GM21447 (cell line): Measurements from ENCODE around the gene BABAM2.
"Not testable (repeated sequence)": the region's sequence is repeated elsewhere in the genome, so short reads cannot be mapped to it uniquely, and the experiment has no call there.

Source experiments
- ATAC-seq: cut with Tn5 transposase; IDR thresholded peaks from one replicate; pipeline ENCODE4 v1.9.1; 2021; ENCODE audit not compliant: unreplicated experiment

Gene BABAM2

DNA sequence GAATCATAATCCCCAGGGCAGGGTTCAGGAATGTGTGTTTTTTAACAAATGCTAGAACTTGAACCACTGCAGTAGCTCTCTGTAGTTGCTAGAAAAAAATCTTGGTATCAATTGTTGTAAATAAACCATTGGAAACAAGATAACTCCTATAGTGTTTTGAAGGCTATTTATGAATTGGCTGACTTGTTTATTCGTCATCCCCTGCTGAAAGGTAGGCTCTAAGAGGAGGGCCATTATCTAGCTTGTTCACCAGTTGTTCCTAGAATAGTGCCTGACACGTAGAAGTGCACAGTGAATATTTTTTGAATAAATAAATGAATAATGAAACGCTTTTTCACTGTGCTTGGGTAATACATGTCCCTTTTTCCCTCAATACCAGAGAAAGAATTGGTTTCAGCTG is 211.4 kb downstream of the BABAM2 start:
- no peak for ATAC-seq

DNA sequence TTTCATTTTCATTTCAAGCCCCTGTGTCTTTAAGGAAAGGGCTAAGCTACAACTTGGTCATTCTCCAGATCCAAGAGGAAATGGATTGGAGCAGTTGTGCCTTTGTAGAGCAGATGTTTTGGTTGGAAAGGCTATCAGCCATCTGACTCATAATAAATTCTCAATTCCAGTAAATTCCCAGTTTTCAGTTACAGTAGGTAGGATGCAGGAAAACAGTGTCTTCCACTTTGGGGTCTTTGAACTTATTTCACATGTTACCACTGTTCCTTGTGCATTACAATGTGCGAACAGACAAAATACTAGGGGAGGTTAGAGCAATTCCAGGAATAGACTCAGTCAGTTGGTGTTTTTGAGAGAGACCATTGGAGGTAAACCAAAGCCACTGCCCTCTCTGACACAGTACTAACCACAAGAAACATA is 211.9 kb downstream of the BABAM2 start:
- no peak for ATAC-seq

DNA sequence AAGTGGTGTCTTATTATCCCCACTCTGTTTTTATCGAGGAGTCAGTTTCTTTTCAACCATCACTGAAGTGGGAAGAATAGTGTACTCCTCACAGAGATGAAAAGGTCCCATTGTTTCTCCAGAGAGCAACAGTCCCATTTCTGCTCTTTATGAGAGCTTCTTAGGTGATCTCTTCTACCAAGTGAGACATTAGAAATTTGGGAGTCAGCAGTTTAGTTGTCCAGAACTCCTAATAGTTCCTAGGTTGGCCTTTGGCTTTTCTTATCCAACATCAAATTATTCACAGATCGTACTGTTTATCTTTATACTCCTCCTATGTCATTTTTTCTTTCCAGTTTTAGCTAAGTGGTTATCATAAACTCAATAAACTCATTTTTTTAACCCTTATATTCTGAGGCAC is 213.1 kb downstream of the BABAM2 start:
- no peak for ATAC-seq

DNA sequence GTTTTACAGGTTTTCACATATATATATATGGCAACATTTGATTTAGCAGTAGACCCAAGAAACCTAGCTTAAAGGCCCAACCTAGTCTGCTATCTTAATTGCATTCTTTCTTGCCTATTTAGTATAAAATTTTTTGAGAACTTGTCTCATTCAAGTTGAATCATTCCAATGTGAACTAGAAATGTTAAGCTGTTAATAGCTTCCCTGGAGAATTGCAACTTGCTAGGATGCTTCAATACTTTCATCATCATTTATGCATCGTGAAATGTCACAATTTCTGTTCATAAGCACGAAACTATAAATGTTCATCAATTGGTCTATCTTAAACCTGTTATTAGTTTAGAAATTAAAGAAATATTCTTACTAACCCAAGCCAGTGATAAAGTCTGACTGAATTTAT is 217.6 kb downstream of the BABAM2 start:
- ATAC-seq: no peak

GRCh38 chr2:28113771-28114170 is 223.2 kb downstream of the BABAM2 start:
- not testable (repeated sequence) for ATAC-seq

- ATAC-seq: no peak
These were observed 226.6 kb downstream of the BABAM2 start for GRCh38 chr2:28117104-28117596.

- no peak for ATAC-seq
These were observed 229.1 kb downstream of the BABAM2 start for GRCh38 chr2:28119631-28120030.

- ATAC-seq: no peak
These were observed 237.9 kb downstream of the BABAM2 start for GRCh38 chr2:28128281-28128950.

- ATAC-seq: no peak
These were observed 239.6 kb downstream of the BABAM2 start for GRCh38 chr2:28129955-28130695.

- ATAC-seq: no peak
These were observed 243.2 kb downstream of the BABAM2 start for GRCh38 chr2:28133778-28134177.

DNA sequence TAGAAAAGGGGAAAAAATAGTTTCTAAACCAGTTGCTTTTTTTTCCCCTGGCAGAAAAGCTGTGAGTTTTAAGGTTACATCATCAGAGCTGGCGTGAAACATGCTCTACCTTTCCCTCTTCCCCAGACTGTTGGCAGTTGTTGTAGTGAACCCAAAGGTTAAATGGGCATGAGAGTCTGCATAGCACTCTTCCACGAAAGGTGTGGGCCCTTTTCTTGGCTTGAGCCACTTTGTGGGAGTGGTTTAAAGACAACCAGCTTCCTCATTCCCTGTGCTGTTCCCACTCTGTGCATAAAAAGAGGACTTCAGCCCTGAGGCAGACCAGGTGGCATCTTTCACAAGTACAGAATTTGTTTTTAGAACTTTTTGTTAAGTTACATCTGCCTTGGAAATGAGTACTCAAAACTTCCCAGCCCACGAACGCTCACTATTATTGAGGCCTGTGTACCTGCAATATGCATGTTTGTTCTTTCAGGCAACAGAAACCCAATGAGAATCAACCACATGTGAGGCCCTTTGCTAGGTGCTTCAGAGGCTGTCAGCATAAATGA is 243.8 kb downstream of the BABAM2 start:
- ATAC-seq: no peak

- ATAC-seq: no peak
These were observed 244.3 kb downstream of the BABAM2 start for GRCh38 chr2:28134857-28135256.

DNA sequence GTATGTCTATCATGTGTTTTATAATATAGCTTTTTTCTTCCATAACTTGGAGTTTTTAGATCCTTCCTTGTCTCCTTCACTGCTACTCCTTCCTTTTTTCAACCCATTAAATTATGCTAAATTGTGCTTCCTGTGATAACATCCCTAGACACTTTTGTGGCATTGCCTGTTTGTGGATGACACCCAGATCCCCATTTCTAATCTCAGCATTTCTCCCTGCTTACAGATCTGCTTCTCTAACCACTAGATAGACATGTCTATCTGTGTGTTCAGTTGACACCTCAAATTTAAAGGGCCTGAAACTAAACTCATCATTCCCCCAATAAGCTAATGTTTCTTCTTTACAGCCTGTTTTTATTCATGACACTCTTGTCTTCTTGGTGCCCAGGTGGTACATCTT is 244.8 kb downstream of the BABAM2 start:
- no peak for ATAC-seq

DNA sequence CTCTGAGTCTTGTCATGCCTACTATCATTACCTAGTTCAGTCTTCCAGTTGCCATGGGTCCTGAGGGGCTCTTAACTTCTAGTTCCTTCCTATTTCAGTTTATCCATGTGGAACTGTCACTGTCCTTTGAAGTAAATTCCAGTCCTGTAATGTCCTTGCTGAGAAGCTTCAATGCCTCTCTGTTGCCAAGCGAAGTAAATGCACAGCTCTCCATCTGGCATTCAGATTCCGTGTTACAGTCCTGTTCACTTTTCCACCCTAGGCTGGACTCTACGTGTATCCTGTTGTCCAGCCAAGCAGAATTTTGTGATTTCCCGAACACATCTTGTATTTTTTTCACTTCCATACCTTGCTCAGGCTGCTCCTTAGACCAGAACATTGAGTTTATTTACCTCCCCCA is 245.3 kb downstream of the BABAM2 start:
- no peak for ATAC-seq

- ATAC-seq: no peak
These were observed 246.0 kb downstream of the BABAM2 start for GRCh38 chr2:28136556-28136955.

- ATAC-seq: no peak
These were observed 246.7 kb downstream of the BABAM2 start for GRCh38 chr2:28137221-28137620.

- no peak for ATAC-seq
These were observed 251.9 kb downstream of the BABAM2 start for GRCh38 chr2:28142386-28142785.

DNA sequence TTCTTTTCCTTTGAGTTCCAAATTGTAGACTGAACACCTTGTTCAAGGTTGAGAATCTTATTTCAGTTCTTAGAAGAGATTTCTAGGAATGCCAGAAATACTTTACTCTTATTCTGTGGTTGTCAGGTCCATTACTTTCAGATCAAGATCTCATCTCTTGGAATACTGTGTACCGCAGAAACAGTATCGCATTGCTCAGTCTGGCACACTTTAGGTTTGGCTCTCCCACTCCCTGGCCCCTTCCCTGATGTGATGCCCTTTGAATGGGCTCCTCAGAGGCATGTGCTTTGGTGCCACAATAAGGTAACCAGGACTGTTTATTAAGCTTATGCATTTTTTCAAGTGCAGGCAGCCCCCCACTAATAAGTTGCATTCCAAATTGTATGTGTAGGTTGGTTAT is 257.5 kb downstream of the BABAM2 start:
- ATAC-seq: no peak

DNA sequence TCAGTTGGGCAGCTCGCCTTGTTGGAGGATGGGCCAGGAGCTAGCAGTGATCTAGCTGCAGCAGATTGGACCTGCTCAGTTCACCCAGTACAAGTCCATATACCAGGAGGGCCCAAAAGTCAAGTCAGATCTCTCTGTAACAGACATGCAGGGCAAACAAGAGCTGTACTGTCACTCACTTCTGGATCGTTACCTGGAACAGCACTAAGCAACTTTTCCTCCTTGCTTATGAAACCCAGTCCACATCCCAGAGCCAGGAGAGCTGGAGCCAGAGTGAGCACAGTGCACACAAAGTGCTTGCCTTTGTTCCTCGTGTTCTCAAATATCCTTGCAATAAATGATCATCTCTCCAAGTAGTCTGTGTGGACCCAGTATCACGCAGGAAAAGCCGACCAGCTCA is 258.0 kb downstream of the BABAM2 start:
- no peak for ATAC-seq

DNA sequence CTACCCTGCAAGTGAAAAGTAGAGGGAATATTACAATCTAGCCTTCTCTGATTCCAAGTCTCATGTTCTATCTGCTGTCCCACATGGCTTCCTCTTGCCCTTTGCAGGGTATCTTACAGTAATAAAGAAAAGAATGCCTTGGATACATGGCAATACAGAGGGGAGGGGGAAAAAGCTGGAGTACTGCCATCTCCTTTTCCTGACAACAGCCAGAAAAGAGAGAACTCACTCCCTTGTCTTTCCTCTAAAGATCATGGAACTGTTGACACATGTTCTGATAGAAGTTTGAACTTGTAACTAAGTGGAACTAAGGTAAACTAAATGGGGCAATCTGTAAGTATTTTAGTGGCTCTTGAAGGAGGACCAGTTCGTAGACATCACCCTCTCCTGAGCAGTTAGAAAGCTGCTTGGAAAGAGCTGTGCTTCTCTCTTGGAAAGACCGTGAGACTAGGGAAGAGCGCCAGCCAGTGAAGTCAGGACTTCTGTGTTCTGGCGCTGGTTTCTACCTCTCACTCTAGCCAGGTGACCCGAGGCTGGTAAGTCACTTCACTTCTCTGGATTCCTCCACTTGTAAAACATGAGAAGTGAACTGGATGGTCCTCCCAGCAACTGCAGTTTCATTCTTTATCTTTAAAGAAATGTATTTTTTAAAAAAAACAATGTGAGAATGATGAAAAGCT is 259.8 kb downstream of the BABAM2 start:
- ATAC-seq: no peak

- ATAC-seq: no peak
These were observed 260.5 kb downstream of the BABAM2 start for GRCh38 chr2:28150994-28151393.
